NCI-H460 (cell line): ENCODE measurements around the gene TNFRSF19. TPM values are rescaled to one million over a fixed set of nuclear protein-coding genes. Genes with fewer than 3 reads are reported as not detected.
A peak's percentile ranks its signal among the peaks of the same experiment; 100 is the strongest.
"Not testable (repeated sequence)": the region's sequence is repeated elsewhere in the genome, so short reads cannot be mapped to it uniquely, and the experiment has no call there.

Experiments
- DNase-seq: peaks from one replicate; pipeline ENCODE4 v3.0.0-alpha.2; 2016; ENCODE audit warnings: low read depth; ENCODE audit errors: extremely low read depth
- total RNA-seq: library from RNA; depleted of rRNA; stranded (reverse); fragments of >200 nt; shearing (Covaris generic); gene quantifications from 2 replicates; pipeline ENCODE4 v1.2.3, GENCODE V29; 2014

Gene TNFRSF19
- total RNA-seq, 1 experiment from 2014 or later: 31.3 TPM

GRCh38 chr13:23563085-23563845 lies 6.9 kb upstream of the TNFRSF19 start:
- no peak for DNase-seq

GRCh38 chr13:23567906-23568460 lies 2.2 kb upstream of the TNFRSF19 start:
- DNase-seq: no peak

DNA sequence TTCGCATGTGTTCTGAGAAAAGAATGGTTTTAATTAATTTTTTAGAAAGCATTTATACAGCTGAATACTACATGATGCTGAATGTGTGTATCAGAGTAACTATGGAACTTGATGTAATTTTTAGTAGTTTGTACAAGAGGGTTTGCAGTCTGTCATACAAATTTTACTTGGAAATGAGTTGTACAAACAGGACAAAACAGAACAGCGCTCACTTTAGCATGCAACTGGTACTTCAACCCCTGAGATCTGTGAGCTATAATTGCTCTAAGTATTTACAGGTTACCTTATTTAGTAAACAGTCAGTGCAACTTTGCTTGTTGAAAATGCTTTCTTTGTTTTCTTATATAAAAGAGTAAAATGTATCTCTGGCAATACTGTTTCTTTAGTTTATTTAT lies 706 bp downstream of the TNFRSF19 start:
- no peak for DNase-seq

DNA sequence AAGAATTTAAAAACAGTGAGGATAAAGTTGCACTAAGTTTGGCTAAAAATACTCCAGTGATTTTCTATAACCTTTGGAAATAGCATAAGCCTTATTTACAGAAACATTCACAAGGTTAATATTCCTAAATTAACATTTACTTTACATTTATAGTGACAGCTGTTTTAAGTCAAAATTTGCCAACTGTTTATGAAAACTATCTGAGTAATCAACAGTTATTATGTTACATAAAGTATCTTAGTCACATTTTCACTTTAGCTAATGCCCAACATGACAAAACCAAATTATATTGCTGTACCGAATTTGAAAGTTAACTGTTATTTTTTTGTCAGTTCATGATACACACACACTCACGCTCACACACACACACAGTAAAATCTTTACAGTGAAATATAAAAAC lies 1.2 kb downstream of the TNFRSF19 start:
- DNase-seq: no peak

- no peak for DNase-seq
These were observed 2.6 kb downstream of the TNFRSF19 start for GRCh38 chr13:23572836-23573235.

GRCh38 chr13:23574421-23575145 lies 4.4 kb downstream of the TNFRSF19 start:
- no peak for DNase-seq

- DNase-seq: no peak
These were observed 5.4 kb downstream of the TNFRSF19 start for GRCh38 chr13:23575632-23576031.

GRCh38 chr13:23578411-23579071 lies 8.3 kb downstream of the TNFRSF19 start:
- DNase-seq: peak; percentile 62

DNA sequence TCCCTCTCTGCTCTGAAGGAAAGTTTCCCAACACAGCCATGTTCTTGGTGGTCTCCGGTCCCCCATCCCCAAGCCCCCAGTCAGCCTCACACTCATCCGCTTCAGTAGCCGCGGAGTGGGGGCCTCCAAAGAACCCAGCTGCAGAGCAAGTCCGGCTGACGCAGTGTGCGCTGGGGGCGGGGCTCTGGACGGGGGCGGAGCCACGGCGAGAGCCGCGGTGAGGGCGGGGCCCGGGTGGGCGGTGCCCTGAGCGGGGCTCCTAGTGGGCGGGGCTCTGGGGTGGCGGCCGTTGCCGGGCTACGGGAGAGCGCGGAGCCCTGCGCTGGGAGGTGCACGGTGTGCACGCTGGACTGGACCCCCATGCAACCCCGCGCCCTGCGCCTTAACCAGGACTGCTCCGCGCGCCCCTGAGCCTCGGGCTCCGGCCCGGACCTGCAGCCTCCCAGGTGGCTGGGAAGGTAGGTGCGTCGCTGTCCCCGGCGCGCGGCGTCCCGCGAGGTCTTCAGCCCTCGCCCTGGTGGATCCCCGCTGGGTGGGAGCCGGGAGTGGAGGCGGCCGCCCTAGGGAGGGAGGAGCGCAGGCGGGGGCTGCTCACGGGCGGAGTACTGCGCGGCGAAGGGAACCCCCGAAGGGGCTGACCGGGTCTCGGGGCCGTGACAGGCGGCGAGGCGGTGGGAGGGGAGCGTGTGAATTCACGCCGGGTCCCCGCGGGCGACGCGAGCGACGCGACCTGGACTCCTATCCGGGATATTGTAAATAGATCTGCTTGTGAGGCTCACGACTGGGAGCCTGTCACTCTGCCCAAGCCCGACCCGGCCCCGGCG lies 9.1 kb downstream of the TNFRSF19 start:
- peak; percentile 79 for DNase-seq

- no peak for DNase-seq
These were observed 9.9 kb downstream of the TNFRSF19 start for GRCh38 chr13:23579896-23580683.

DNA sequence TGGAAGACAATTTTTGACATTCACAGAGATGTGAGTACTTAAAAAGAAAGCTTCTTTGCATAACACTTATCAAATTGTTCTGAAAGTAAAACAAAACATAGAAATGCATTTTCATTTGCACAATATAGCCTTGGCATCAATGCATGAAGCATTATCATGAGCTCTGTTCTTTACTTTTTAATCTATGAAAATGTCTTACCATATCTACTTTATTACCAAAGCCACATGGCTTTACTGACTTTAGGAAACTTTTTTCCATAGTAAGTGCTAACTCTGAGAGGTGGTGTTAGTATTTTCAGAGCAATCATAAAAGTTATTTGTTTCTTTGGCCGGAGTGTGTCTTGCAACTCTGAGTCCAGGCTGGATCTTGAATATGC lies 10.5 kb downstream of the TNFRSF19 start:
- DNase-seq: no peak

DNA sequence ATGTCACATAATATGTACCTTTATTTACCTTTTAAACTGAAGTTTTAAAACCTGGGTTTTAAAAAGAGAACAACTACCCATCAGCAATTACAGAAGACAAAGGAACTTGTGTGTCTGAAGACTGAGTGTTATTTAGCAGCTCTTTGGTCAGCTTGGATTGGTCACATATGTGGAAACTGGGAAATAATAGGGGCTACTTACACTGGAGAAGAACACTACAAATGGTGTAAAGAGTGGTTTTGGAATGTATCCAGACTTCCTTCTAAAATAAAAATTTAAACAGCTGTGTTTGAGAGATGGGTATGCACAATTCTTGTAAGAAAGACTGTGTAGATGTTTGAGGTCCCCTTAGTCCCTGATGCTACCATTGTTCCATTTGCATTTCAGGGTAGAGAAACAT lies 13.3 kb downstream of the TNFRSF19 start:
- DNase-seq: no peak

GRCh38 chr13:23584275-23584674 lies 14.1 kb downstream of the TNFRSF19 start:
- DNase-seq: no peak

DNA sequence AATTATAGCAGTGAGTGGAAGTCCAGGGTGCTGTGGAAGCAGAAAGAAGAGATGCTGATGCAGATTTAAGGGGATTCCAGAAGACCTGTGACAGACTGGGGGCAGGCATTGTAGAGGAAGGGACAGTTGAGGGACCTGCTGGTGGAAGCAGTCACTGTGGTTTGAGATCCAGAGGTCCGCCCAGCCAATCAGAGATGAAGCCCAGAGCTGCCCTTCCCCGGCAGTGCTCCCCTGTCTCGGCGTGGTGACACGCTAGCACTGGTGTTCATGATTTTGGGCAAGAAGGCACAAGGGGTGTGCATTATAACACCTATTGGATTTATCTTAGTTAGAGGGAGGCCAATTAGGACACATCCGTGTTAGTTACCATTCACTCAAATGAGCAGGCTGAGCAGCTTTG lies 16.1 kb downstream of the TNFRSF19 start:
- no peak for DNase-seq

GRCh38 chr13:23588666-23589065 lies 18.5 kb downstream of the TNFRSF19 start:
- DNase-seq: no peak

GRCh38 chr13:23592596-23592995 lies 22.4 kb downstream of the TNFRSF19 start:
- no peak for DNase-seq

DNA sequence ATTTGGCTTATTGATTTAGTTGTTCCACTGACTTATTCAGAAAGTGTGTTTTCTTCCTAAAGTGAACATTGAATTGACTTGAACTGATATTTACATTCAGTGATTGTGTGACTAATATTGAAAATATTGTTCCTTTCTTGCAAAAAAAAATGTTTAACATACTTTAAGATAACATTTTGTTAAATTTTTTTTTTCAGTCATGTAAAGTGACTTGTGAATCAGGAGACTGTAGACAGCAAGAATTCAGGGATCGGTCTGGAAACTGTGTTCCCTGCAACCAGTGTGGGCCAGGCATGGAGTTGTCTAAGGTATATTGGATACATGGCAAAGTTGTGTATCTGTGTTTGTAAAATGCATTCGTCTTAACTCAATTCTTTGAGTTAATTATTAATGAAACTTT lies 22.9 kb downstream of the TNFRSF19 start:
- DNase-seq: no peak

- not testable (repeated sequence) for DNase-seq
These were observed 24.1 kb downstream of the TNFRSF19 start for GRCh38 chr13:23594290-23594689.

DNA sequence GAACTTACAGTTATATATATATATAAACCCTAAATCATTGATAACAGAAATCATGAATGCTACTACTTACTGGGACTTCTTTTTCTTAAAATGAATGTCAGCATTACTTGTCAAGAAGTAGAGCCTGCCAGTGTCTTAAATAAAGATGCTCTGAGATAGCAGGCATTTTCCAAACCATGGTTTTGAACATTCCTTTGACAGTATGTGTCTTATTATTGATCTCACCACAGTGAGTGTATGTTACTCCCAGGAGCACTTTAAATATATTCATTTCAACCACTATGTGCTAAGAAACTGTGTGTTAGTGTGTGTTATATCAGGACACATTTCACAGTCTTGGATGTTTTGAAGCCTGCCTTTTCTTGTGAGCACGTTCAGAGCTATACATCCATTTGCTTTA lies 28.2 kb downstream of the TNFRSF19 start:
- DNase-seq: no peak
